ENCODE measurements around the gene SEZ6.

DNA sequence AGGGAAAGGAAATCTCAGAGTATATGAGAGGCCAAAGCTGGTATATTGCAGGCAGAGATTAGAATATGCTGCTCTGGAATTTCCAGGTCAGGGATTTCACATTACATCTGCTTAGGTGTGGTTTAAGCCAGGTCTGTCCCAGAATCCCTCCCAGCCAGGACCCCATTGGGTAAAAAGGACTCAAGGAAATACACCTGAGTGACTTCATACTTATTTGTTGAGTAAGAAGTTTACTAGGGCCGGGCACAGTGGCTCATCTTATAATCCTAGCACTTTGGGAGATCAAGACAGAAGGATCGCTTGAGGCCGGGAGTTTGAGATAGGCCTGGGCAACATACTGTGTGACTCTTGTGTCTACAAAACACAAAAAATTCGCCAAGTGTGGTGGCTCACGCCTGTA is 44.3 kb upstream of the SEZ6 start:
- TF ChIP-seq, protein P1, sequence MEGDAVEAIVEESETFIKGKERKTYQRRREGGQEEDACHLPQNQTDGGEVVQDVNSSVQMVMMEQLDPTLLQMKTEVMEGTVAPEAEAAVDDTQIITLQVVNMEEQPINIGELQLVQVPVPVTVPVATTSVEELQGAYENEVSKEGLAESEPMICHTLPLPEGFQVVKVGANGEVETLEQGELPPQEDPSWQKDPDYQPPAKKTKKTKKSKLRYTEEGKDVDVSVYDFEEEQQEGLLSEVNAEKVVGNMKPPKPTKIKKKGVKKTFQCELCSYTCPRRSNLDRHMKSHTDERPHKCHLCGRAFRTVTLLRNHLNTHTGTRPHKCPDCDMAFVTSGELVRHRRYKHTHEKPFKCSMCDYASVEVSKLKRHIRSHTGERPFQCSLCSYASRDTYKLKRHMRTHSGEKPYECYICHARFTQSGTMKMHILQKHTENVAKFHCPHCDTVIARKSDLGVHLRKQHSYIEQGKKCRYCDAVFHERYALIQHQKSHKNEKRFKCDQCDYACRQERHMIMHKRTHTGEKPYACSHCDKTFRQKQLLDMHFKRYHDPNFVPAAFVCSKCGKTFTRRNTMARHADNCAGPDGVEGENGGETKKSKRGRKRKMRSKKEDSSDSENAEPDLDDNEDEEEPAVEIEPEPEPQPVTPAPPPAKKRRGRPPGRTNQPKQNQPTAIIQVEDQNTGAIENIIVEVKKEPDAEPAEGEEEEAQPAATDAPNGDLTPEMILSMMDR (IDR thresholded peaks at IDR 0.05) = no peak
- TF ChIP-seq POLR2A (IDR thresholded peaks at IDR 0.05) = no peak

Data from breast epithelium (tissue), 3 donors.